Tibial nerve (tissue), 3 donors: ENCODE measurements around the gene LONP2.

Experiments
- POLR2A ChIP-seq, 2 donors: fragments of 450-650 bp; IDR thresholded peaks; one replicate each; pipeline ENCODE4 v1.6.1; 2017; ENCODE audit warnings: antibody characterized with exemption in 2 of 2, mild to moderate bottlenecking in 2 of 2, moderate library complexity in 2 of 2
- TF ChIP-seq, protein P1 (sequence below), 5 experiments: fragments of 200-600 bp in 3 of 5; fragments of 450-650 bp in 2 of 5; sonication (generic) in 3 of 5; IDR thresholded peaks; one replicate each; pipeline ENCODE4 v1.5.1; 2016 to 2019; ENCODE audit warnings: antibody characterized with exemption in 5 of 5, mild to moderate bottlenecking in 3 of 5, moderate library complexity in 2 of 5

DNA sequence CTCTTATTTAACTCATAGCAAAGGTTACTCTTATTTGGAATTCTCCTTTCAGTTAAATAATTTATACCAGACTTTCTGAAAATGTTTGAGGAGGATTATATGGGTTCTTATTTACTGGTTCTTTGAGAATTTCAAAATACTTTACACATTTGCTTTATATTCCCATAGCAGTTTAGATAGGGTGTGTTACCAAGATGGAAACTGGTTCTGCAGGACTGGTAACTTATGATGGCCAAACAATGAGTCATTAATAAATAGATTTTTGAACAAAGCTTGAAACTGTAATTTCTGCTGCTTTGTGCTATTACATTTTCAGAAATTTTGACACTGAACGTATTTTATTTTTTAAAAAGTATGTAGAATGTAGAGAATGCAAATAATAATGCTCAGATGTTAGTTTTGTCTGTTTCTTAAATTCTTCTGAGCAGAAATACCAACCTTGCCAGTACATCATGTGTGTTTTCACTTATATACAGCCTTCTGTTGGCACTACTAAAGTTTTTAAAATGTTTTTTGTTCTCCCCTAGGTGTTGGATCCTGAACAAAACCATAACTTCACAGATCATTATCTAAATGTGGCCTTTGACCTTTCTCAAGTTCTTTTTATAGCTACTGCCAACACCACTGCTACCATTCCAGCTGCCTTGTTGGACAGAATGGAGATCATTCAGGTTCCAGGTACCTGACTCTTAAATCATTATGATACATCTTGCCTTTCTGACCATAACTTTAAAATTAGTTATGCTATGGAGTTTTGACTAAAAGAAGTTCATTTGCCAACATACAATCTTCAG is 51.6 kb downstream of the LONP2 start:
- TF ChIP-seq, protein P1, sequence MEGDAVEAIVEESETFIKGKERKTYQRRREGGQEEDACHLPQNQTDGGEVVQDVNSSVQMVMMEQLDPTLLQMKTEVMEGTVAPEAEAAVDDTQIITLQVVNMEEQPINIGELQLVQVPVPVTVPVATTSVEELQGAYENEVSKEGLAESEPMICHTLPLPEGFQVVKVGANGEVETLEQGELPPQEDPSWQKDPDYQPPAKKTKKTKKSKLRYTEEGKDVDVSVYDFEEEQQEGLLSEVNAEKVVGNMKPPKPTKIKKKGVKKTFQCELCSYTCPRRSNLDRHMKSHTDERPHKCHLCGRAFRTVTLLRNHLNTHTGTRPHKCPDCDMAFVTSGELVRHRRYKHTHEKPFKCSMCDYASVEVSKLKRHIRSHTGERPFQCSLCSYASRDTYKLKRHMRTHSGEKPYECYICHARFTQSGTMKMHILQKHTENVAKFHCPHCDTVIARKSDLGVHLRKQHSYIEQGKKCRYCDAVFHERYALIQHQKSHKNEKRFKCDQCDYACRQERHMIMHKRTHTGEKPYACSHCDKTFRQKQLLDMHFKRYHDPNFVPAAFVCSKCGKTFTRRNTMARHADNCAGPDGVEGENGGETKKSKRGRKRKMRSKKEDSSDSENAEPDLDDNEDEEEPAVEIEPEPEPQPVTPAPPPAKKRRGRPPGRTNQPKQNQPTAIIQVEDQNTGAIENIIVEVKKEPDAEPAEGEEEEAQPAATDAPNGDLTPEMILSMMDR (IDR thresholded peaks at IDR 0.05) = no peak
- TF ChIP-seq POLR2A (IDR thresholded peaks at IDR 0.05) = no peak
